Measurements from ENCODE around the gene C19orf73.

DNA sequence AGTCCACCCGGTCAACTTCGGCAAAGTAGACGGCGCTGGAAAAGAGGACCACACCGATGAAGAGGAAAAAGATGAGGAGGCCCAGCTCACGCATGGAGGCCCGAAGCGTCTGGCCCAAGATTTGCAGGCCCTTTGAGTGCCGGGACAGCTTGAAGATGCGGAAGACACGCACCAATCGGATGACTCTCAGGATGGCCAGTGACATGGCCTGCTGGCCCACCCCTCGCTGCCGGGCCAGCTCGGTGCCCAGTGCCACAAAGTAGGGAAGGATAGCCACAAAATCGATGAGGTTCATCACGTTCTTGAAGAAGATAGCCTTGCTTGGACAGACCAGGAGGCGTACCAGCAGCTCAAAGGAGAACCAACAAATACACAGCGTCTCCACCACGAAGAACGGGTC, 48.5 kb downstream of the C19orf73 start:
- TF ChIP-seq, protein P1, sequence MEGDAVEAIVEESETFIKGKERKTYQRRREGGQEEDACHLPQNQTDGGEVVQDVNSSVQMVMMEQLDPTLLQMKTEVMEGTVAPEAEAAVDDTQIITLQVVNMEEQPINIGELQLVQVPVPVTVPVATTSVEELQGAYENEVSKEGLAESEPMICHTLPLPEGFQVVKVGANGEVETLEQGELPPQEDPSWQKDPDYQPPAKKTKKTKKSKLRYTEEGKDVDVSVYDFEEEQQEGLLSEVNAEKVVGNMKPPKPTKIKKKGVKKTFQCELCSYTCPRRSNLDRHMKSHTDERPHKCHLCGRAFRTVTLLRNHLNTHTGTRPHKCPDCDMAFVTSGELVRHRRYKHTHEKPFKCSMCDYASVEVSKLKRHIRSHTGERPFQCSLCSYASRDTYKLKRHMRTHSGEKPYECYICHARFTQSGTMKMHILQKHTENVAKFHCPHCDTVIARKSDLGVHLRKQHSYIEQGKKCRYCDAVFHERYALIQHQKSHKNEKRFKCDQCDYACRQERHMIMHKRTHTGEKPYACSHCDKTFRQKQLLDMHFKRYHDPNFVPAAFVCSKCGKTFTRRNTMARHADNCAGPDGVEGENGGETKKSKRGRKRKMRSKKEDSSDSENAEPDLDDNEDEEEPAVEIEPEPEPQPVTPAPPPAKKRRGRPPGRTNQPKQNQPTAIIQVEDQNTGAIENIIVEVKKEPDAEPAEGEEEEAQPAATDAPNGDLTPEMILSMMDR (conservative IDR thresholded peaks at IDR 0.05), result no peak
- TF ChIP-seq EZH2 (IDR thresholded peaks at IDR 0.05; ENCODE audit: low read depth), result no peak
